ENCODE measurements around the gene EIF6.
A peak's percentile ranks its signal among the peaks of the same experiment; 100 is the strongest.

The EIF6 gene

GRCh38 chr20:35298264-35298663 lies 13.7 kb upstream of the EIF6 start:
- no peaks in the 10 kb centered on the region for H3K4me1 ChIP-seq (ENCODE audit: control insufficient read depth, insufficient read depth, low read length)
- no peak overlapping the region for H3K27ac ChIP-seq (ENCODE audit: extremely low read depth, low read depth, low read length)
- ChIA-PET CTCF (interaction anchor here (1.0 to 13.7 kb wide), 2 partner anchors 33 to 141 kb away, joined by 3 to 236 read pairs; no protein-coding TSS in a partner anchor), POLR2A (no interaction called here)
- no peak overlapping the region for H3K4me3 ChIP-seq (ENCODE audit: low read depth, low read length)
- TF ChIP-seq ZNF792 (tag by site-specific recombination; IDR thresholded peaks at IDR 0.05), result no peak
- TF ChIP-seq INSM2 (tag by site-specific recombination; IDR thresholded peaks at IDR 0.05), result no peak
- TF ChIP-seq ZNF501 (tag by site-specific recombination; IDR thresholded peaks at IDR 0.05), result no peak
- TF ChIP-seq ZNF202 (tag by site-specific recombination; IDR thresholded peaks at IDR 0.05; ENCODE audit: borderline replicate concordance), result no peak
- peak; percentile 82 for TF ChIP-seq ZFHX2 (tag by site-specific recombination; conservative IDR thresholded peaks at IDR 0.05)
- TF ChIP-seq ZXDB (tag by site-specific recombination; IDR thresholded peaks at IDR 0.05), result no peak
- TF ChIP-seq PRDM10 (tag by site-specific recombination; IDR thresholded peaks at IDR 0.05), result no peak
- TF ChIP-seq ZNF366 (tag by site-specific recombination; conservative IDR thresholded peaks at IDR 0.05), result no peak
- peak; percentile 81 for TF ChIP-seq EGR2 (tag by site-specific recombination; IDR thresholded peaks at IDR 0.05; ENCODE audit: low read depth)
- no peaks in the 10 kb centered on the region for H3K9me3 ChIP-seq (ENCODE audit: control insufficient read depth, insufficient read depth, low read depth, low read length)
- peaks cover 0 to 5% of the 10 kb centered on the region in 2 experiments; a peak in 1 of 3 replicates for H3K36me3 ChIP-seq (ENCODE audit: control insufficient read depth in 2 of 2, insufficient read depth in 1 of 2, low read length in 2 of 2)

- Histone ChIP-seq H3K4me1 (ENCODE audit: control insufficient read depth, insufficient read depth, low read length) (no peaks in the 10 kb centered on the region), H3K9me3 (ENCODE audit: control insufficient read depth, insufficient read depth, low read depth, low read length) (no peaks in the 10 kb centered on the region), H3K4me3 (ENCODE audit: low read depth, low read length) (no peak overlapping the region), H3K36me3 (ENCODE audit: control insufficient read depth in 2 of 2, insufficient read depth in 1 of 2, low read length in 2 of 2) (no peaks in the 10 kb centered on the region), H3K27ac (ENCODE audit: extremely low read depth, low read depth, low read length) (no peak overlapping the region)
- ChIA-PET POLR2A (no interaction called here), CTCF (interaction anchor here (13.7 kb wide), 1 partner anchor 34 kb away, joined by 236 read pairs; no protein-coding TSS in a partner anchor)
- TF ChIP-seq ZNF146 (tag by site-specific recombination; IDR thresholded peaks at IDR 0.05) (no peak), ZNF623 (tag by site-specific recombination; IDR thresholded peaks at IDR 0.05) (no peak), PRDM10 (tag by site-specific recombination; IDR thresholded peaks at IDR 0.05) (no peak), ZNF2 (tag by site-specific recombination; IDR thresholded peaks at IDR 0.05) (no peak), SETDB1 (IDR thresholded peaks at IDR 0.05; ENCODE audit: insufficient read length, low read length) (no peak), ZNF701 (tag by site-specific recombination; IDR thresholded peaks at IDR 0.05) (no peak), KLF9 (tag by site-specific recombination; IDR thresholded peaks at IDR 0.05; ENCODE audit: low read depth) (no peak), ZNF121 (tag by site-specific recombination; IDR thresholded peaks at IDR 0.05) (no peak), ZSCAN4 (tag by site-specific recombination; IDR thresholded peaks at IDR 0.05) (no peak), ZNF610 (tag by site-specific recombination; IDR thresholded peaks at IDR 0.05; ENCODE audit: borderline replicate concordance) (no peak), ZNF274 (IDR thresholded peaks at IDR 0.05; ENCODE audit: low read length) (no peak), ZNF274 (tag by site-specific recombination; IDR thresholded peaks at IDR 0.05; ENCODE audit: borderline replicate concordance) (no peak), RBAK (tag by site-specific recombination; IDR thresholded peaks at IDR 0.05) (no peak)
These were observed 13.2 kb upstream of the EIF6 start for GRCh38 chr20:35297740-35298139.

Measured in HEK293 (cell line).